ENCODE data around the gene PKHD1.

- no peak for TF ChIP-seq CTCF (IDR thresholded peaks at IDR 0.05)
- no peak for TF ChIP-seq POLR2A (IDR thresholded peaks at IDR 0.05)
These were observed 27.8 kb upstream of the PKHD1 start for GRCh38 chr6:52115145-52115741.

All from adrenal gland (tissue), 5 donors.